LoVo (cell line): ENCODE data around the gene REG1A.

Experiments used
- DNase-seq: peaks from one replicate; pipeline ENCODE4 v3.0.0-alpha.2; 2016; ENCODE audit warnings: low spot score

Gene REG1A, protein sequence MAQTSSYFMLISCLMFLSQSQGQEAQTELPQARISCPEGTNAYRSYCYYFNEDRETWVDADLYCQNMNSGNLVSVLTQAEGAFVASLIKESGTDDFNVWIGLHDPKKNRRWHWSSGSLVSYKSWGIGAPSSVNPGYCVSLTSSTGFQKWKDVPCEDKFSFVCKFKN

DNA sequence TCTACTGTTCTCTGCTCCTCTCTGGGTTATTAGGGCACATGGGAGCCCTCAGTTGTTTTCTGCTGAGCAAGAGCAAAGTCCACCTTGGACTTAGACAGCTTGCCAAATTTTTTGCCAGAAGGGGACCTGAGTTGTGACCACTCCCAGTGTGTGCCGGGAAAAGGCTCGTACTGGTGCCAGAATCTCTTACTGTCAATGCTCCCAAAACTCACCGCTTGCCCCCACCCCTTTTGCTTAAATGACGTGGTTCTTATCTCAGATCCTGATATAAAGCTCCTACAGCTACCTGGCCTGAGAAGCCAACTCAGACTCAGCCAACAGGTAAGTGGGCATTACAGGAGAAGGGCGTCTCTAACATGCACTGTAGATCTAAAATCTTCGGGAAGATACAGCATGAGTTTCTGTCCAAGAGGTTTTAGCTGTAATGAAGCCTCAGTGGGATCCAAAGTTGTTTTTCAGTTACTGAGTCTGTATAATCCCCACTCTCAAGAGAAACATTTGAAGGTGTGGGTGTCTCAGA, at the start of gene REG1A:
Gene REG1A (plus strand): TSS at position 295 of the 520 bp plus-strand sequence. CDS start 374 bp downstream, outside the sequence.
- no peak for DNase-seq

DNA sequence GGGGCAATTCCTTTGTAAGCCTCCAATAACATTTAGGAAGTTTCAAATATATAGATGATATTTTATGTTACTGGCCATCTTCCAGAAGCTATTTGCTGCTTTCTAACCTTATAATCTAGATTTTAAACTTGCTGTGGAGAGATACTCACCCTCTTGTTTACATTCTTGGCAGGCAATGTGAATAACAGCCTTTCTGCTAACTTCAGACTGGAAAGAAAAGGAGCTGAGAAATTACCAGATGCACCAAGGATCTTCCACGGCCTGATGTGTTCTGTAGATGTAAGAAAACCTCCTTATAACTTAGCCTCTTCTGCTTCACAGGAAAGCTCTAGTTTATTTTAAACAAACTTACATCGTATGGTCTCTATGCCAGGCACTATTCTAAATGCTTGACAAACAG, 49.2 kb upstream of the REG1A start:
- DNase-seq, result no peak

DNA sequence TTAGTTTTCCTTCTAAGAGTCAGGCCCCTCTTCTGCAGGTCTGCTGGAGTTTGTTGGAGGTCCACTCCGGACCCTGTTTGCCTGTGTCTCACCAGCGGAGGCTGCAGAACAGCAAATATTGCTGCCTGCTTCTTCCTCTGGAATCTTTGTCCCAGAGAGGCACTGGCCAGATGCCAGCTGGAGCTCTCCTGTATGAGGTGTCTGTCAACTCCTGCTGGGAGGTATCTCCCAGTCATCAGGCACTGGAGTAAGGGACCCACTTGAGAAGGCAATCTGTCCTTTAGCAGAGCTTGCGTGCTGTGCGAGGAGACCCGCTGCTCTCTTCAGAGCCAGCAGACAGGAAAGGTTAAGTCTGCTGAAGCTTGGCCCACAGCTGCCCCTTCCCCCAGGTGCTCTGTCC, 37.3 kb upstream of the REG1A start:
- no peak for DNase-seq

DNA sequence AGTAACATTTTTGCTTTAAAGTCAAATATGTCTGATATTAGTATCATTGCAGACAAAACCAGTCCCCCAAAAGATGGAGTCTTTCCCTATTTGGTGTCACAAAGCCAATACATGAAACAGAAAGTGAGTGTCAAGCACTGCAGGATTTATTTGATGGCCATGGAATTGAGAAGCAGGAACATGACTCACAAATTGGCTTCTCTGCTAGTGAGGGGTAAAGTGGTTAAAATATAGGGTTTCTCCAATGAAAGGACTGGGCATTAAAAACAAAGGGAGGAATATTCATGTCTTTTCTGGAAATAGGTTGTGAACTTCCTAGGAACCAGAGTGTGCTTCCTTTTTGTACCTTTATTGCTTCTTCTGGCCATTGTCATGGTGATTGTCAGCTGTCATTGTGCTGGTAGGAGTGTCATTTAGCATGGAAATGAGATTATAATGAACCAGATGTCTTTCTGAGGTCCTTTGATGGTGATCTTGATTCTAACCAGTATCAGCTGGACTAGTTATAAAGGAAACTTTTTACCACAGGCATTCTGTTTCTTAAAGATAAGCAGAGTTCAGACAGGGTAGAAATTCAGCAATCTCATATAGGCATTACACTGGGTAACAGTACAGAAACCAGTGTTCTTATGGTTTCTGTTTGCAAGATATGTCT, 36.6 kb upstream of the REG1A start:
- no peak for DNase-seq

DNA sequence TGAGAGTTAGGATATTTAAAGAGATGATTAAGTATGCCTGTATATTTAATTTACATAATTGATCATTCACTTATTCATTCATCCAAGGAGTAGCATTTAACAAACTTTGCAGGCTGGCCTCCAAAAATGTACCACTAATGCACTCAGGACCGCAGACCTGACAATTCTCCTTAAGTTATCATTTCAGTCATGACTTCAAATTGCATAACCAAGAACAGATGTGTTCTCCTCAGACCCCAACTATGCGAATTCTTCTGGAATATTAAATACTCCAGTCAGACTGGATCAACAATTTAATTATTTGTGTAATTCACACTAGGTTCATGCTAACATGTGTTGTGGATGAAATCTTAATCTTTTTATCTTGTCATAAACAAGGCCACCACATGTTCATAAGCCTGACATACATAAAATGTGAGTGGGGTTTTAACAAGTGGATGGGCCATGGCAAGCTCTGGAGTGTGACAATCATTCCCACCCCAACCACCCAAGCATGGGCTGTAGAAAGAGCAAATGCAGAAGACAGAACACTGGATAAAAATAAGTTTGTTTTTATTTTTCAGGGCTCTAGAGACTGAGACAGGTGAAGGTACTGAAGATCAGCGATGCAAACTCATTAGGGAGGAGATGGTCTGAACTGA, 35.7 kb upstream of the REG1A start:
- DNase-seq, result no peak

DNA sequence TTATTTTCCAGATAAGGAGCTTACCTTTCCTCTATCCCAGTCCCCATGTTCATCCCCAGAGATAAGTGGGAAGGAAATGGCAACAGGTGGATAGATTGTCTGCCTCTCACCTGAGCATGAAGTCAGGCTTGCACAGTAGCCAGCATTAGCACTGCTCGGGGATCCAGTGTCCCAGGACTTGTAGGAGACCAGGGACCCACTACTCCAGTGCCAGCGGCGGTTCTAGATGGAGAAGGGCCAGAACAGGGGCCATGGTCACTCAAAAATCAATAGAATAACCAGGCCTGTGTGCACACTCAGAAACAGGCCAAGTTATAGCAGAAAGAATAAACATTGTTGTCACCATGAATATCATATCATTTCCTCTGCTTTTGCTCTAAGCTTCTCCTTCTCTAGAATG, 34.9 kb upstream of the REG1A start:
- DNase-seq, result no peak

DNA sequence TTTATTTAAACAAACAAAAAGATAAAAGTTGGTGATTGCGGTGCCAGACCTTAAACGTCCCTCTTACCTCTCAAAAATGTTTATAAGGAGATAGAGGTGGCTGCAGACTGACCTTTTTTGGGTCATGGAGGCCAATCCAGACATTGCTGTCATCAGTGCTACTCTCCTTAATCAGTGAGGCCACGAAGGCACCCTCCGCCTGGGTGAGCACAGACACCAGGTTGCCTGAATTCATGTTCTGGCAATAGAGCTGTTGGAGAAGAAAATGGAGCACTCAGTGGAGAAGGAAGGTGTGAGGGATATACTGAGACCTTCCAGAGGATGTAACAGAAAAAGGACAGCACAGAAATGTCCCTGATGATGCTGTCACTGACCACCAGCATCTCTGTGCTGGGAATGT, 34.0 kb upstream of the REG1A start:
- DNase-seq, result no peak

DNA sequence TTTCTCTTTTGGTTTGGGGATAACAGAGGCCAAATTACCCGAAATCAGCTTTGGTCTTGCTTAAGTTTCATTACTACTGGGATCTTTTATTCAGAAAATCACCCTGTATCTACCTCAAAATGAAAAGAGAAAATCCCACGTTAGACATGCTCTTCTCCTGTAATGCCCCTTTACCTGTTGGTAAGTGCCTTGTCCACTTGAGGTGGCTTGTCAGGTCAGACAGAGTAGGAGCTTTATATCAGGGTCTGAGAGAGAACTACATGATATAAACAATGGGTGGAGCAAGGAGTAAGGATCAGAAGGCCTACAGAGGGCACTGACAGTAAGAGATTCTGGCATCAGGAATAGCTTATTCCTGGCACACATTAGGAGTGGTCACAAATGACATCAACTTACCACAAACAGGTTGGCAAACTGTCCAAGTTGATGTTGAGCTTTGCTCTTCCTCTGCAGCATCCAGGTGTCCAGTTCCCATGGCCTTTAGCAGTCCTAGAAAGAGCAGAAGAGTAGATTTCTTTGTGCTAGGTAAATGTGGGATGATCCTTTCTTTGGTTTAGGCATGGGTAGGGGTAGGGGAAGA, 32.4 kb upstream of the REG1A start, which contains the start of gene REG1B:
Gene REG1B (minus strand): TSS at position 209 of the 580 bp plus-strand sequence. CDS start 381 bp downstream, outside the sequence.
- DNase-seq, result no peak

DNA sequence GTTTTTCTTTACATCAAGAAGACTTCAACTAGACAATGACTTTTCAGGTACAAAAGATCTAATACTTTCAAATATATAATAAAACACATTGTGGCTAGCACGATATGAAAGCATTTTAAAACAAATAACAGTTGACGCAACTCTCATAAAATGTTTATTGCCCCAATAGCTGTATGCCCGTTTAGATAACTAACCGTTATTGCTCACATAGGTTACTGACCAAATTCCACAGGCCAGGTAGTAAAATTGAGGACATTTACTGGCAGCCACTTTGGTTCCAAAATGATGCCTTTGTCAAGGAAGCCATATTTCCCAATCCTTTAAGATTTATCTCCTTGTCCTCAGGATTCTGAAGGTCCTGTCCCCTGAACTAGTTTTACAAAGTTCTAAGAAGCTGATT, 29.6 kb upstream of the REG1A start:
- DNase-seq, result peak; percentile 15

DNA sequence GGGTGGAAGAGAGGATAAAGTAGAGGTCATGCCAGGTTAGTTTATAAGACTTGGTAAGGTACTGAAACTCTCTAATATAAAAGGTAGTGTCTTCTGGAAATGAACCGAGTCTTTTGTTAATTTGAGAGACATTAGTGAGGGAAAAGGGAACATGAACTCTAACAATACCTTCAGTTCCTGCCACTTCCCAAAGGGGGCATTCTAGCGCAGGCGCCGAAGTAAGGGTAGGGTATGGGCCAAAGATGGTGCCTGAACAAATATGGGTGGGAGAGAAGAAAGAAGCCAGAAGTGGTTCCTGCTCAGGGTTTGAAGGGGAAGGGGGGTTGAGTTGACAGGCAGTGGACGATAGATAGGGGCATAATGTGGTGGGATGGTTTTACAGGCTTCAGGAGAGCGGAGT, 22.4 kb upstream of the REG1A start:
- DNase-seq, result no peak

DNA sequence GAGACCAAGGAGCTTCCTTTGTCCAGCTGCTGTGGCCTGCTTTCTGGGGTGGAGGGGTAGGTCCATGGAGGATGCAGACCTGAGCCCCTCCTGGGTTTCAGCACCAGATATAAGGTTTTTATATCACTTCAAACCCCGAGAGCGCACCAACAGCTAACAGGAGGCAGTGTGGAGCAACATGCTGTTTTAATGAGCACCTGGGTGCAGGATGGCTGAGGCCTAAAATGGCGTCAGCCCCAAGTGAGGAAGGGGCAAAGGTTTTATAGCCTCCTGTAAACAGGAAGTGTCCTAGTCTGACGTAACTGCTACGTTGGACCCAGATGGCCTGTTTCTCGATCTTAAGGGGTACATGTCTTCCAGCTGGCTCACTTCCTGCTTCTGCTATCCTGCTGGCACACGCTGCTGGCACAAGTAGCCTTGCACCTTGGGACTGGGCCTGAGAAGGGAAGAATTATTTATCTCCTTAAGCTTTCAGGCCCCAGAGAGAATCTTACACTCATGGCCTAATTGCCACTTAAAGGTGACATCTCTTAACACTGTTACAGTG, 21.1 kb upstream of the REG1A start:
- DNase-seq, result no peak

DNA sequence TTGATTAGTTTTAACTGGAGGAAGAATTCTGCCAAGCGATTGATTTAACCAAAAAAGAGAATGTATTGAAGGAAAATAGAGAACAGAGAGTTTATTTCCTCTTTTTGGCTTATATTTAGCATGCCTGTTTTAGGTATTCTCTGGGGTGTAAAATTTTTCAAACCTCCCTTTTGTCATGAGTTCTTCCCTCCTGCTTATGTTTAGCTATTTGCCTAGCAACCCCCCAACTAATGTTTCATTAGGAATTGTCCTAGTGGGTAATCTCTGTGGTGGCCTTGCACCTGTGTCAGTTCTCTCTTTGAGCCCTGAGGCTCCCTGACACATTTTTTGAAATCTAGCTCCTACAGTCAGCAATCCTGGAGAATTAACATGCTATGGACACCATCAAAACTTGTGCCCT, 20.0 kb upstream of the REG1A start:
- DNase-seq, result no peak

DNA sequence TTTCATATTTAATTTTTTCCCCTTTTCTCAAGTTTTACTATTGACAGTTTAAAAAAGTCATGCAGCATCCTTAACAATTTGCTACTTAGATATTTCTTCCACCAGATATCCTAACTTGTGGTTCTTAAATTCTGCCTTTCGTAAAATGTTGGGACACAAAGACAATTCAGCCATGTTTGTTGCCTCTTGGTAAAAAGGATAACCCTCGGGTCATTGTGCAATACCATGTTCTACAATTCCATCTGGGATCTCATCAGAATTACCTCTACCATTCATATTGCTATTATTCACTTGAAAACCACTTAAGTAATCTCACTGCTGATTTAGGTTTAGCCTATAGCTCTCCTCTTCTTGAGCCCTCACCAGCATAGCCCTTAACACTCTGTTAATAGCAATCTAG, 19.3 kb upstream of the REG1A start:
- DNase-seq, result no peak

DNA sequence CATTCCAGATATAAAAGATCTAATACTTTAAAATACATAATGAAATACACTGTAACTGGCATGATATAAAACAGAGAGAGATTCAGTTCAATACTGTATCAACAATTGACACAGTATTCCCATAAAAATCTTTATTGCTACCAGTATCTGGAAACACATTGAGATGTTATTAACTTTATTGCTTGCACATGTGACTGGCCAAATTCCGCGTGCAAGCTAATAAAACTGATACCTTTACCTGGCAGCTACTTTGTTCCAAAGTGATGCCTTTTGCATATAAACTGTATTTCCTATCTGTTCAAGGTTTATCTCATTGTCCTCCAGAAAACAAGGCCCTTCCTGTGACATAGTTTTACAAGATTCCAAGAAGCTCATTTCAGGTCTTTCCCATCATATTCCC, 17.1 kb upstream of the REG1A start:
- DNase-seq, result no peak

DNA sequence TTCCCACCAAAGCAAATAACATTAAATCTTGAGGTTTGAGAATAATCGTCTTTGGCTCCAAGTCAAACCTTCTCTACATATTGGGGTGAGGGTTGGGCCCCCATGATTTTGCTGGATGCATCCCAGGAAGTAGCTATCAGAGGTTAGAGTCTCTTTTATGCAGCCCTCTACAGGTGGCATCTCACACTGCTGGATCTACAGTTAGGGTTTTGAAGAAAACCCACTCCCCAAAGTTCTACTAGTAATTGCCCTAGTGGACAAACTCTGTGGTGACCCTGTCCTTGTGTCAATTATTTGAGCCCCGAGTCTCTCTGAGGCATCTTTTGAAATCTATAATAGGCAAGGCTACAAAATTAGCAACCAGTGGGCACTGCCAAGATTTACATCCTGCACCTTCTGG, 15.0 kb upstream of the REG1A start:
- DNase-seq, result no peak

DNA sequence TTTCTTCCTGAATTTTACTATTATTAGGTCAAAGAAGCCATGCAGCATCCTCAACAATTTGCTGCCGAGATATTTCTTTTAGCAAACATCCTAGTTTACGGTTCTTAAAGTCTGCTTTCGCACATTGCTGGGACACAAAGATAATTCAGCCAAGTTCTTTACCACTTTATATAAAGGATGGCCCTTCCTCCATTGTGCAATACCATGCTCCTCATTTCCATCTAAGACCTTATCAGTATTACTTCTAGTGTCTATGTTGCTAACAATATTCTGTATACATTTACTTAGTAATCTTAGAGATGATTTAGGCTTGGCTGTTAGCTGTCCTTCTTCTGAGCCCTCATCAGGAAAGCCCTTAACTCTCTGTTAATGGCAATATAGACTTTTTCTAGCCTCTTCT, 8.0 kb upstream of the REG1A start:
- DNase-seq, result no peak

DNA sequence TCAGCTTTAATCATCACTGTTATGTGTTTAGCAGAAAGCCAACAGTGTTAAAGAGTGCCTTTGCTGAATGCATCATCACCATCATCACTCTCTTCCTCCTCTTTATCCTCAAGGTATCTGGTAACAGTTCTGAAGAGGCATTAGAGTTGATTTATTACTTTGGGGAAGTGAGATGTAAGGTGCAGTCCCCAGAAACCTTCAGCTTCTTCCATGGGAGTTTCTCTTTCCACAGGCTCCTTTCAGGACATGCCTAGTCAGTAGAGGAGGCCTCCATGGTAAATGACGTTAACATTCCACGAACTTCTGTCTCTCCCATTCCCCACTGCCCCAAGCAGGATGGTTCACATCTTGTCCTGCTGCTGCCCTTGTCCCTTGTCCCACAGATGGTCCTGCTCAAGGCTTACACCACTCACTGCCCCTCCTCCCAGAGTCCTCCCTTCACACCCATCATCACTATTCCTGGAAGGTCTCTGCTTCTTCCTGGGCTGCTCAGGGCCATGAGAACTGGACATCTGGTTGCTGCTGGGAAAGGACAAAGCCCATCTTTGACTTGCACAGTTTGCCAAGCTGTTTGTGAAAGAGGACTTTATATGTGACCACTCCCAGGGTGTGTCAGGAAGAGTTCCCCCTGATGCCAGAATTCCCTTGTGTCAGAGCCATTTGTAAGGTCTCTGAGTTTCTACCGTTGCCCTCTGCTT, 5.3 kb upstream of the REG1A start:
- DNase-seq, result peak; percentile 5

DNA sequence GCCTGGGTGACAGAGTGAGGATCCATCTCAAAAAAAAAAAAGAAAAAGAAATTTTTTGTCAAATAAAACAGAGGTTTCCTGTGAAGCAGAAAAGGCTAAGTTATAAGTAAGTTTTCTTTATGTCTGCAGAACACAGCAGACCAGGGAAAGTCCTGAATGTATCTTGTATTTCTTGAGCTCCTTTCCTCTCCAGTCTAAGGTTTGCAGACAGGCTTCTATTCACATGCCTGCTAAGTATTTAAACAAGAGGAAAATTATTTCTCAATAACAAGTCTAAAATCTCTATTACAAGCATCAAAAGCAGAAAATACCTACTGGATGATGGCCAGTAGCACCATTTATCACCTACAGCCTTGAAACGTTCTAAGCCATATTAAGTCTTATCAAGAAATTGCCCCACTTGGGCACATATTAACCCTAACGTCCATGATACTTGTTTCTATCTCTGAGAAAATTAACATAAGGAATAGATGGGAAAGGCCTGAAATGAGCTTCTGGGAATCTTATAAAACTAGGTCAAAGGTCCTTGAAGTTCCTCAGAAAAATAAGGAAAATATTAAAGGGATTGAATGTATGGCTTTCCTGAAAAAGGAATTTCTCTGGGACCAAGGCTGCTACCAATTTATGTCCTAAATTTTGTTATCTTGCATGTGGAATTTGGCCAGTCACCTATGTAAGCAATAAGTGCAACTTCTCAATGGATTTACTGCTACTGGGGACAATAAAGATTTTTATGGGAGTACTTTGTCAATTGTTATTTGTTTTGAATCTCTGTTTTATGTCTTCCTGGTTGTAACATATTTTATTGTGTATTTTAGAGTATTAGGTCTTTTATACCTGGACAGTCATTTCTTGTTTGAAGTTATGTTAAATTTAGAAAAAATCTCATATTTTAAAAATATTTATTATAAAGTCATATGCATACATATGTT, 3.0 kb upstream of the REG1A start:
- no peak for DNase-seq

DNA sequence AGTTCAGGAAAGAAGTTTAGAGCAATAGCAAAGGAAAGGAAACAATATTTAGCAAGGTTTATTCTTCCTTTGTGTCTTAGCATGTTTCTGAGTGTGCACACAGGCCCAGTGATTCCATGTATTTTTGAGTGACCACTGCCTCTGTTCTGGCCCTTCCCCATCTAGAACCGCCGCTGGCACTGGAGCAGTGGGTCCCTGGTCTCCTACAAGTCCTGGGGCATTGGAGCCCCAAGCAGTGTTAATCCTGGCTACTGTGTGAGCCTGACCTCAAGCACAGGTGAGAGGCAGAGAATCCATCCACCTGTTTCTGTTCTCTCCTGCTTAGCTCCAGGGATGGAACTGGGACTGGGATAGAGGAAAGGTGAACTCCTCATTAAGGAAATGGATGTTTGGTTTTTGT, 2.4 kb downstream of the REG1A start:
- DNase-seq, result no peak

DNA sequence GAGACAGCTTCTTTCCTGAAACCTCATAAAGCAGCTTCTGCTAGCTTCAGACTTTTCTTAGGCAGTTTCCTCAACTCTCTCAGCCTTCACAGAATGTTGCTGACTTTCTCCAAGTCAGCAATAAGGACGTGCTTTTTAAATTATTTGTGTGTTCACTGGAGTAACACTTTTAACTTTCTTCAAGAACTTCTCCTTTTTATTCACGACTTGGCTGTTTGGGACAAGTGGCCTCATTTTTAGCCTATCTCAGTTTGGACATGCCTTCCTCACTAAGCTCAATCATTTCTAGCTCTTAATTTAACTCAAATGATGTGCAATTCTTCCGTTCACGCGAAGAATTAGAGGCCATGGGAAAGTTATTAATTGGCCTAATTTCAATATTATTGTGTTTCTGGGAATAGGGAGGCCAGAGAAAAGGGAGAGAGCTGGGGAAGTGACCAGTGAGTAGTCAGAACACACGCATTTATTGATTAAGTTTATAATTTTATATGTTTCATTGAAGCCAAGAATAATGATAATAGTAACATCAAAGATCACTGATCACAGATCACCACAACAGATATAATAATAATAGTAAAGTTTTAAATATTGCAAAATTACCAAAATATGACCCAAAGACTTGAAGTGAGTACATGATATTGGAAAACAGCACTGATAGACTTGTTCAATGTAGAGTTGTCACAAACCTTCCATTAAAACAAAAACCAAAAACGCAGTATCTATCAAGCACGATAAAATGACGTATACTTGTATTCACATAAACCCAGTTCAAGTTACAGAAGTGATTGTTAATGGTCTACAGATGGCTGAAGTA, 4.8 kb downstream of the REG1A start:
- DNase-seq, result no peak
